Fibroblast of the conjunctiva (primary cell): ENCODE results near the gene S100A8.
A peak's percentile ranks its signal among the peaks of the same experiment; 100 is the strongest.

Source experiments
- DNase-seq: peaks from one replicate; pipeline ENCODE4 v3.0.0-alpha.2; 2010; ENCODE audit warnings: low read depth

Gene S100A8

GRCh38 chr1:153389973-153390879, 647 bp downstream of the S100A8 start:
- DNase-seq = no peak

- no peak for DNase-seq
Observed at GRCh38 chr1:153389401-153389800, 1.5 kb downstream of the S100A8 start.

- no peak for DNase-seq
Observed at GRCh38 chr1:153387785-153388184, 3.1 kb downstream of the S100A8 start.

GRCh38 chr1:153387001-153387400, 3.9 kb downstream of the S100A8 start:
- no peak for DNase-seq

GRCh38 chr1:153386500-153386901, 4.4 kb downstream of the S100A8 start:
- DNase-seq = no peak

GRCh38 chr1:153384958-153385580, 5.8 kb downstream of the S100A8 start:
- no peak for DNase-seq

- no peak for DNase-seq
Observed at GRCh38 chr1:153380711-153381110, 10.2 kb downstream of the S100A8 start.

- no peak for DNase-seq
Observed at GRCh38 chr1:153379591-153379990, 11.3 kb downstream of the S100A8 start.

- peak; percentile 40 for DNase-seq
Observed at GRCh38 chr1:153375511-153375910, 15.4 kb downstream of the S100A8 start, which contains the start of gene S100A12. Gene S100A12 (minus strand): TSS chr1:153375621. CDS start chr1:153374592, 1,029 bp downstream.

- DNase-seq = no peak
Observed at GRCh38 chr1:153374071-153374470, 16.8 kb downstream of the S100A8 start.

- no peak for DNase-seq
Observed at GRCh38 chr1:153372571-153372970, 18.3 kb downstream of the S100A8 start.

- DNase-seq = no peak
Observed at GRCh38 chr1:153371231-153371630, 19.6 kb downstream of the S100A8 start.

GRCh38 chr1:153370146-153370545, 20.7 kb downstream of the S100A8 start:
- DNase-seq = no peak

- no peak for DNase-seq
Observed at GRCh38 chr1:153368495-153368894, 22.4 kb downstream of the S100A8 start.

- no peak for DNase-seq
Observed at GRCh38 chr1:153367090-153367489, 23.8 kb downstream of the S100A8 start.

GRCh38 chr1:153366261-153366660, 24.6 kb downstream of the S100A8 start:
- DNase-seq = no peak

GRCh38 chr1:153365696-153366095, 25.2 kb downstream of the S100A8 start:
- no peak for DNase-seq

GRCh38 chr1:153364766-153365666, 25.9 kb downstream of the S100A8 start:
- no peak for DNase-seq

GRCh38 chr1:153364156-153364555, 26.7 kb downstream of the S100A8 start:
- DNase-seq = no peak

- no peak for DNase-seq
Observed at GRCh38 chr1:153363641-153364040, 27.2 kb downstream of the S100A8 start.

- DNase-seq = no peak
Observed at GRCh38 chr1:153362187-153362775, 28.6 kb downstream of the S100A8 start.
